Calu3 (cell line): Measurements from ENCODE around the gene NMNAT3. TPM values are rescaled to one million over a fixed set of nuclear protein-coding genes. Genes with fewer than 3 reads are reported as not detected.

Experiments used
- BruUV-seq: library from RNA; stranded (reverse); fragments of 400-500 nt; replicated peaks from 2 replicates; lab custom pipeline; 2021; lab: Mats Ljungman, UMichigan
- CTCF ChIA-PET: fragments of 300-600 bp; sonication (Branson Sonifier 250); formaldehyde crosslinking; loops from one replicate; lab custom pipeline; 2022; ENCODE audit warnings: antibody characterized with exemption; lab: Charles Lee
- DNase-seq: peaks from one replicate; pipeline ENCODE4 v3.0.0; 2022
- H3K27ac Mint-ChIP-seq: one replicate; pipeline ENCODE4 v1.8.0; 2022; ENCODE audit warnings: mixed read lengths; ENCODE audit not compliant: unreplicated experiment
- H3K27me3 Mint-ChIP-seq: one replicate; pipeline ENCODE4 v1.8.0; 2022; ENCODE audit warnings: mixed read lengths; ENCODE audit not compliant: unreplicated experiment
- H3K36me3 Mint-ChIP-seq: one replicate; pipeline ENCODE4 v1.8.0; 2022; ENCODE audit warnings: mild to moderate bottlenecking, moderate library complexity, mixed read lengths; ENCODE audit not compliant: insufficient read depth, unreplicated experiment
- H3K4me1 Mint-ChIP-seq: one replicate; pipeline ENCODE4 v1.8.0; 2022; ENCODE audit warnings: mild to moderate bottlenecking, low read depth, mixed read lengths; ENCODE audit not compliant: unreplicated experiment
- H3K4me3 Mint-ChIP-seq: one replicate; pipeline ENCODE4 v1.8.0; 2022; ENCODE audit warnings: mild to moderate bottlenecking, low read depth, moderate library complexity, mixed read lengths; ENCODE audit not compliant: unreplicated experiment
- H3K9me3 Mint-ChIP-seq: one replicate; pipeline ENCODE4 v1.8.0; 2022; ENCODE audit warnings: low read depth, mixed read lengths; ENCODE audit not compliant: unreplicated experiment
- CTCF ChIP-seq: fragments of 200-600 bp; IDR thresholded peaks from one replicate; pipeline ENCODE4 v1.8.0; 2022; ENCODE audit warnings: antibody characterized with exemption; ENCODE audit not compliant: unreplicated experiment
- intact Hi-C: fragments of 100-400 bp; cut with micrococcal nuclease; formaldehyde crosslinking; loops from one replicate; pipeline ENCODE4 v1.10.0; 2022; ENCODE audit not compliant: unreplicated experiment
- total RNA-seq: library from RNA; stranded (reverse); gene quantifications from 2 replicates; pipeline ENCODE4 v1.2.3, GENCODE V29; 2022

The NMNAT3 gene
- total RNA-seq, 1 experiment from 2014 or later, result 7.2 TPM

- intact Hi-C loops, result no loop called here
- Mint-ChIP-seq H3K4me1 (no peaks in the 10 kb centered on the region), H3K9me3 (no peaks in the 10 kb centered on the region), H3K4me3 (no peak overlapping the region), H3K27me3 (no peaks in the 10 kb centered on the region), H3K36me3 (no peaks in the 10 kb centered on the region), H3K27ac (no peak overlapping the region)
- CTCF ChIA-PET, result interaction anchor here (1.1 to 1.5 kb wide), 2 partner anchors 11 to 13 kb away, joined by 4 to 5 read pairs; no protein-coding TSS in a partner anchor
- no peak for DNase-seq
- TF ChIP-seq CTCF, result no peak
- no TSS peak for BruUV-seq
Observed at GRCh38 chr3:139640456-139640855, 37.3 kb downstream of the NMNAT3 start.

GRCh38 chr3:139639662-139640061 lies 38.1 kb downstream of the NMNAT3 start:
- intact Hi-C loops, result no loop called here
- no peak overlapping the region for H3K4me3 Mint-ChIP-seq
- no peak overlapping the region for H3K27ac Mint-ChIP-seq
- no peak for TF ChIP-seq CTCF
- CTCF ChIA-PET, result no interaction called here
- no TSS peak for BruUV-seq
- H3K9me3 Mint-ChIP-seq, result no peaks in the 10 kb centered on the region
- H3K4me1 Mint-ChIP-seq, result no peaks in the 10 kb centered on the region
- no peaks in the 10 kb centered on the region for H3K36me3 Mint-ChIP-seq
- no peak for DNase-seq
- H3K27me3 Mint-ChIP-seq, result no peaks in the 10 kb centered on the region

- no peak for TF ChIP-seq CTCF
- CTCF ChIA-PET, result interaction anchor here (0.6 kb wide), 1 partner anchor 1194 kb away, joined by 6 read pairs; no protein-coding TSS in a partner anchor
- H3K27me3 Mint-ChIP-seq, result no peaks in the 10 kb centered on the region
- DNase-seq, result no peak
- H3K36me3 Mint-ChIP-seq, result no peaks in the 10 kb centered on the region
- intact Hi-C loops, result no loop called here
- no peaks in the 10 kb centered on the region for H3K9me3 Mint-ChIP-seq
- H3K4me3 Mint-ChIP-seq, result no peak overlapping the region
- no peaks in the 10 kb centered on the region for H3K4me1 Mint-ChIP-seq
- H3K27ac Mint-ChIP-seq, result no peak overlapping the region
- BruUV-seq, result no TSS peak
Observed at GRCh38 chr3:139638518-139638917, 39.3 kb downstream of the NMNAT3 start.

- CTCF ChIA-PET, result no interaction called here
- no peak overlapping the region for H3K4me3 Mint-ChIP-seq
- no peak overlapping the region for H3K27ac Mint-ChIP-seq
- intact Hi-C loops, result no loop called here
- TF ChIP-seq CTCF, result no peak
- no TSS peak for BruUV-seq
- no peaks in the 10 kb centered on the region for H3K27me3 Mint-ChIP-seq
- H3K36me3 Mint-ChIP-seq, result no peaks in the 10 kb centered on the region
- no peaks in the 10 kb centered on the region for H3K9me3 Mint-ChIP-seq
- H3K4me1 Mint-ChIP-seq, result no peaks in the 10 kb centered on the region
- DNase-seq, result no peak
Observed at GRCh38 chr3:139636511-139636910, 41.3 kb downstream of the NMNAT3 start.
